Upper lobe of left lung (tissue), 4 donors: ENCODE measurements around the gene ELN.

Experiments
- CTCF ChIP-seq, 6 experiments: fragments of 450-650 bp in 4 of 6; fragments of 200-600 bp in 2 of 6; sonication (generic) in 2 of 6; IDR thresholded peaks; one replicate each; pipeline ENCODE4 v1.5.1; 2016 to 2019; ENCODE audit warnings: antibody characterized with exemption in 6 of 6
- EP300 ChIP-seq, 4 donors: sonication (generic); formaldehyde crosslinking; IDR thresholded peaks; one replicate each; pipeline ENCODE4 v1.5.1; 2017; ENCODE audit warnings: antibody characterized with exemption in 4 of 4, control low read depth in 2 of 4
- POLR2A ChIP-seq, 4 donors: fragments of 450-650 bp; IDR thresholded peaks; one replicate each; pipeline ENCODE4 v1.5.1; 2016 to 2017; ENCODE audit warnings: antibody characterized with exemption in 4 of 4, mild to moderate bottlenecking in 2 of 4

GRCh38 chr7:74040101-74040790 is 12.3 kb downstream of the ELN start:
- no peak for TF ChIP-seq EP300 (IDR thresholded peaks at IDR 0.05)
- TF ChIP-seq CTCF (IDR thresholded peaks at IDR 0.05) = no peak
- no peak for TF ChIP-seq POLR2A (IDR thresholded peaks at IDR 0.05)
